A549 treated with GW870086 at 1 μM for 4 hours (cell line): ENCODE data around the gene NUFIP2. TPM values are rescaled to one million over a fixed set of nuclear protein-coding genes. Genes with fewer than 3 reads are reported as not detected.

ENCODE experiments used
- total RNA-seq: library from RNA; stranded (reverse); fragments of 200-300 nt; extraction: Qiagen RNA extraction; gene quantifications from 5 replicates; pipeline ENCODE4 v1.2.3, GENCODE V29; 2022; ENCODE audit warnings: low read depth

Gene NUFIP2, protein sequence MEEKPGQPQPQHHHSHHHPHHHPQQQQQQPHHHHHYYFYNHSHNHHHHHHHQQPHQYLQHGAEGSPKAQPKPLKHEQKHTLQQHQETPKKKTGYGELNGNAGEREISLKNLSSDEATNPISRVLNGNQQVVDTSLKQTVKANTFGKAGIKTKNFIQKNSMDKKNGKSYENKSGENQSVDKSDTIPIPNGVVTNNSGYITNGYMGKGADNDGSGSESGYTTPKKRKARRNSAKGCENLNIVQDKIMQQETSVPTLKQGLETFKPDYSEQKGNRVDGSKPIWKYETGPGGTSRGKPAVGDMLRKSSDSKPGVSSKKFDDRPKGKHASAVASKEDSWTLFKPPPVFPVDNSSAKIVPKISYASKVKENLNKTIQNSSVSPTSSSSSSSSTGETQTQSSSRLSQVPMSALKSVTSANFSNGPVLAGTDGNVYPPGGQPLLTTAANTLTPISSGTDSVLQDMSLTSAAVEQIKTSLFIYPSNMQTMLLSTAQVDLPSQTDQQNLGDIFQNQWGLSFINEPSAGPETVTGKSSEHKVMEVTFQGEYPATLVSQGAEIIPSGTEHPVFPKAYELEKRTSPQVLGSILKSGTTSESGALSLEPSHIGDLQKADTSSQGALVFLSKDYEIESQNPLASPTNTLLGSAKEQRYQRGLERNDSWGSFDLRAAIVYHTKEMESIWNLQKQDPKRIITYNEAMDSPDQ
- 39.9 to 61.6 TPM (median 57.0 TPM) in 5 replicates for total RNA-seq

DNA sequence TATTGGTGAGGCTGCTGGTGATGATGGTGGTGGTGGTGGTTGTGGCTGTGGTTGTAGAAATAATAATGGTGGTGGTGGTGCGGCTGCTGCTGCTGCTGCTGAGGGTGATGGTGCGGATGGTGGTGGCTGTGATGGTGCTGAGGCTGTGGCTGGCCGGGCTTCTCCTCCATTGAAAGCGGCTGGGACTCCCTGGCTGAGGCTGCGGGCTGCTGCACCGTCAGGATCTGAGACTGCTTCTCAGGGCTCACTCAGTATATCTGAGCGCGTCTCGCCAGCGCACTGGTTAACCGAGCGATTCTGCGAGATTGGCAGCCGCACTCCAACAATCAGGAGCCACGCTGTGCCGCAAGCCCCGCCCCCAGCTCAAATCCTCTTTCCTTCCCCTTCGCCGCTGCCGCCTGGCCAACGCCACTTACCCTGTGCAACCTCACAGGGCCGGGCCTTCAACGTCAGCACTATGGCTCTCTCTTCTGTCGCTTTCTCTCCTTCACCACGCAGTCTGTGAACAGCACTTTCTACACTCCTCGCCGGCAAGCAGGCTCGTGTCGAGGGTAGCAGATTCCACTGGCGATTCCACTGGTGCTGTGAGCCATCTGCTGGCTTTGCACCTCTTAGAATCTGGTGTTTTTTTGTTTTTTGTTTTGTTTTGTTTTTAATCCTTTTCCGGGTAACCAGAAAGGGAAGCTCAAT is at the start of gene NUFIP2:
NUFIP2 (minus strand) TSS at position 259 of the 690 bp plus-strand sequence; CDS start at position 170, 89 bp downstream.

DNA sequence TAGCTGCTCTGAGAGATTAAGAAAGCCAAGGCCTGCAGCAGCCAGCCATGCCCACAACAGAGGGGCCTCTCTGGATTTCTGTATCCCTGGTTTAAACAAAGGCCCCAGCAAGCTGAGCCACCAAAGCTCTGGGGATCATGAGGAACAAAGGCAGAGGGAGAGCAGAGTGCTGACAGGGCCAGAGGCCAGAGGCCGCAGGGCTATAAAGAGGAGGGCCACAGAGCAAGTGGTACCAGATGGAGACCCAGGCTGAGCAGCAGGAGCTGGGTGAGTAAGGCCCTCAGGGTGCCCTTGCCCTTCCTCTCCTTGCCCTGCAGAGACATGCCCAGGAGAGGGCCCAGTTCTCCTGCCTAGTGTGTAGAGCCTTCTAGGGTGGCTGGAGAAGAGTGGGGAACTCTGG is 47.3 kb downstream of the NUFIP2 start, which contains the start of gene CRYBA1:
CRYBA1 (plus strand) TSS at position 232 of the 400 bp plus-strand sequence; CDS start at position 237, 5 bp downstream.

Other genes with a start within 250 kb of the NUFIP2 start
- 24.6 to 31.5 TPM (median 26.2 TPM) in 5 replicates for gene MYO18A, start 113.8 kb downstream of the NUFIP2 start, total RNA-seq
- not detected in 5 replicates for gene CRYBA1, start 47.3 kb downstream of the NUFIP2 start, total RNA-seq
- gene TAOK1, start 96.2 kb upstream of the NUFIP2 start, total RNA-seq = 13.4 to 27.1 TPM (median 22.7 TPM) in 5 replicates